Measurements from ENCODE around the gene FAM131A.

The FAM131A gene

GRCh38 chr3:184389935-184390528 is 52.6 kb downstream of the FAM131A start:
- TF ChIP-seq CTCF (IDR thresholded peaks at IDR 0.05; ENCODE audit: extremely low read depth, missing control alignments) = no peak
- DNase-seq (ENCODE audit: low spot score) = no peak

DNA sequence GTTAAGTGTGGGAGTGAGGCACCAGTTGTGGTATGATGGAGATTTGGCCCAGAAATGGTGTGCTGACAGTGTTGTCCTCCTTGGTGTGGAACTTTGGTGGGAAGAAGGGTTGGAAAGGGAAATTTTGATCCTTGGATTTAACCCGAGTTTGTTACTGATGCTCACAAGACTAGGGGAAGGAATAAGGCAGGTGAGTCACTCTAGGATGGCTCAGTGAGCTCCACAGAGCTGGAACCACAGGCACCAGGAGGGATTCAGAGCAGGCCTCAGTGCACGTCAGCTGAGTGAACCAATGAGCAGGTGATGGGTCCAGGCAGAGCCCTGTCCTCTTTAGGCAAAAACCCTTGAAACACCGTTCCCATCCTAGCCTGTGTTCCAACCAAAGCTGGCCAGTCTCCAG is 53.9 kb downstream of the FAM131A start:
- DNase-seq (ENCODE audit: low spot score) = no peak
- no peak for TF ChIP-seq CTCF (IDR thresholded peaks at IDR 0.05; ENCODE audit: extremely low read depth, missing control alignments)

DNA sequence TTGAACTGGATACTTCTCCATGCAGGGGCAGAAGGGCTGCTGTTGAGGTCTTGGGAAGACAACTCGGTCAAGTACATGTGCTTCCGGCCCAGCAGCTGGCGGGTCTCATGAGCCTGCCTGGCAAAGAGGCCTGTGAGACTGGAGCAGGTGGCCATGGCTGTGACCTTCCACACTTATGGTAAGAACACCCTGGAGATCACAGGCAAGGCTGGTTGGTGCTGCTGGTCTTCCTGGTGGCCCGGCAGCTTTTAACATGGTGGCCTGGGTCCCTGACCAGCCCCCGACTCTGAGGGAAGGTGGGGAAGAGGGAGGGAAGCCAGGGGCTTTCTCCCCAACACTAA is 57.9 kb downstream of the FAM131A start:
- DNase-seq (ENCODE audit: low spot score) = no peak
- no peak for TF ChIP-seq CTCF (IDR thresholded peaks at IDR 0.05; ENCODE audit: extremely low read depth, missing control alignments)

Measured in GM20000 (cell line).